ENCODE results near the gene NUP54.

GRCh38 chr4:76096076-76096475 lies 52.1 kb downstream of the NUP54 start:
- TF ChIP-seq CTCF (conservative IDR thresholded peaks at IDR 0.05 in 1 of 2, IDR thresholded peaks at IDR 0.05 in 1 of 2; ENCODE audit: low read depth in 1 of 2, low read length in 2 of 2) (no peak), EZH2 (IDR thresholded peaks at IDR 0.05; ENCODE audit: low read length, missing control alignments) (no peak)
